GM18520 (cell line): ENCODE data around the gene FAAH2.
"Not testable (repeated sequence)": the region's sequence is repeated elsewhere in the genome, so short reads cannot be mapped to it uniquely, and the experiment has no call there.

ENCODE experiments used
- ATAC-seq: cut with Tn5 transposase; IDR thresholded peaks from one replicate; pipeline ENCODE4 v1.9.1; 2021; ENCODE audit not compliant: unreplicated experiment

Gene FAAH2

GRCh38 chrX:57380026-57380796 lies 93.7 kb downstream of the FAAH2 start:
- ATAC-seq, result peak; percentile 80

- ATAC-seq, result not testable (repeated sequence)
Observed at GRCh38 chrX:57394162-57394561, 107.7 kb downstream of the FAAH2 start.

DNA sequence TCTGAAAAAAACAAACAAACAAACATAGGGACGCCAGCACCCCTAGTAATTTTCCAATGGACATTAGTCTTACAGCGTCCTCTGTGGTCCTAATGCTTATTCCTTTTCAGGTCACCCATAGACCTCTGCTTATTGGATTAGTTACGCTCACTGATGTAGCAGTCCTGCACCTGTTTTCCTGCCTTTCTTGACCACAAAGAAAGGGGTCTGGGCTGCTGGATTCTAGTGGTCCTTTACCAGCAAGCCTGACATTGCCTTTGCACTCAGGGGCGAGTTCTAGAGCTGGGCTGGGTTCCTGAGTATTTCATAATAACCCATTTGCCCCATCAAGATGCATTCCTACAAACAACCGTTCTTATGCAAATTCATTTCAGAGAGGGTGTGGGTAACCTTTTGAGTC lies 116.7 kb downstream of the FAAH2 start:
- ATAC-seq, result not testable (repeated sequence)

DNA sequence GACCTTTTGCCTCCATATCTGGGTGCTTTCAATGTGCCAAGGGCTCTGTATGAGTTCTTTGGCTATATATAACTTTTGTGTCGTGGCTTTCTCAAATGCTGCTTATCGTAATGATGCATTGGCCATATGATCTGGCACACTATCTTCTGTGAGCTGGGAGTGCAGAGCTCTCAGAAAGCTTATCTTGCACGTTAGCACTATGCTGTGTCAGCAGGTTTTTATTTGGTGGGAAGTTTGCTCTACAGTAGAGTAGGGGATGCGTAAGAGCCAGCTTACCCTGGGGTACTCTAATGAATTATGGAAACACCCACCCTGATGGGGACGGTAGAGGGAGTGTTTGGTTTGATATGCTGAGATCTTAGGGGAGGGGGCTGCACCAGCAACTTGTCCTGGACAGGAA lies 119.6 kb downstream of the FAAH2 start:
- ATAC-seq, result no peak

DNA sequence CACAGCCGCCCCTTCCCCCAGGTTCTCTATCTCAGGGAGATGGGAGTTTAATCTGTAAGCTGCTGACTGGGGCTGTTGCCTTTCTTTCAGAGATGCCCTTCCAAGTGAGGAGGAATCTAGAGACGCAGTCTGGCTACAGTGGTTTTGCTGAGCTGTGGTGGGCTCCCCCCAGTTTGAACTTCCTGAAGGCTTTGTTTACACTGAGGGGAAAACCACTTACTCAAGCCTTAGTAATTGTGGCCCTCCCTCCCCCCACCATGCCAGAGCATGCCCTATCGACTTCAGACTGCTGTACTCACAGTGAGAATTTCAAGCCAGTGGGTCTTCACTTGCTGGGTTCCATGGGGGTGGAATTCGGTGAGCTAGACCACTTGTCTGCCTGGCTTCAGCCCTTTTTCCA lies 131.3 kb downstream of the FAAH2 start:
- no peak for ATAC-seq

GRCh38 chrX:57422289-57422688 lies 135.8 kb downstream of the FAAH2 start:
- no peak for ATAC-seq

DNA sequence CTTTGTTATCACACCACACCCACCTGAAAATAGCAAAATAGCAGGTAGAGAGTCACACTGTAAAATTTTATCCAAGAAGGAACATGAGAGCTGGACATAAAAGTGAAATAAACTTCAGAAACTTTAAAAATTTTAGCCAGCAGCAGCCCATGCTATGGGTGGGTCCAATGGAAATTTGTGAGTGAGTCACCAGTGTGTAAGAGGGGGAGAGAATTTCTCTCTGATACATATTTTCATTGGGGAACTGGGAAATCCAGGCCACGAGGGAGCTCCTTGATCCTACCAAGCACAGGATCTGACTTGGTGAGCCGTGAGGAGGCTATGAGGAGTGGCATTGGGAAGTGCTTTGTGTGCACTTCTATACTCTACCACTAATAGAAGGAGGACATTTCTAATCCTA lies 136.3 kb downstream of the FAAH2 start:
- ATAC-seq, result no peak

GRCh38 chrX:57445076-57445475 lies 158.6 kb downstream of the FAAH2 start:
- no peak for ATAC-seq

- no peak for ATAC-seq
Observed at GRCh38 chrX:57445832-57446231, 159.3 kb downstream of the FAAH2 start.

GRCh38 chrX:57447856-57448255 lies 161.3 kb downstream of the FAAH2 start:
- no peak for ATAC-seq

DNA sequence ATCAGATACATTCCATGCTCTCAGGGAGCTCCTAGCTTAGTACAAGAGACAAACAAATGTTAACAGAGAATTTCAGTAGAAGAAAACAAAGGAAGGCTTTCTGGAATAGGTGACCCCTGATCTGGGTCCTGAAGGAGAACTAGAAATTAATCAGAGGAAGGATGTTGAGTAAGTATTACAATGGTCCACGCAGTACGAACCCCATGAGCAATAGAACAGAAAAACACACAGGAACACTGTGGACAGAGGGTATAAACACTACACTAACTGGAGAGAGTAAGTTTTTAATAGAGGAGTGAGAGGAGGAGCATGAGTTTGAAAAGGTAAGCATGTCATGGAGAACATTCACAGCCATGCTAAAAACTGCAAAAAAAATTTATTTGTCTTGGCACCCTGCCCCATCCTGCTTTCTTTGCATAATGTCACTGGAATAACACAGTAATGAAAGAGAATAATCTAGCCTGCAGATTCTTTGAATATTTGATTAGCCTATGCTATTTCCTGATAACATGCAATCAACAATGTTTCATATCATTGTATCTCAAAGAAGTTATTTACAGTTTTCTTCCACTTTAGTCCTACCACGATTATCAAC lies 165.0 kb downstream of the FAAH2 start:
- ATAC-seq, result no peak

DNA sequence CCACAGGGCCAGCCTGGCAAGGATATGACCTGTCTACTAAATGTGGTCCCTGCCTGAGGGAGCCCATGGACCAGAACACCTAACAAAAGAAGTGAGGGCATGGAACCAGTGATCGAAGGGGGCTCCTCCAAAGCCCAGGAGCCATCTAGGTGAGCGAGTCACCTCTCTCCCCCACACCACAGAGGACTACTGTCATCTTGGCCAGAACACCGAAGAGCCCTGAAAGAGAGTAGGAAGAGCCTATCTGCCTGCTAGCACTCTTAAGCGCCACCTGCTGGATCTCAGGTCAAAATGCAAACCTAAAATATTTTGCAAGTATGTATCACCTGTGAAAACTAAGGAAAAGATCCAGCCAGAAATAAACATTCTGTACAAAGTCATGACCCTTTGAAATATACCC lies 167.4 kb downstream of the FAAH2 start:
- ATAC-seq, result no peak

- ATAC-seq, result no peak
Observed at GRCh38 chrX:57481514-57481913, 195.0 kb downstream of the FAAH2 start.

GRCh38 chrX:57516491-57516890 lies 230.0 kb downstream of the FAAH2 start:
- no peak for ATAC-seq

DNA sequence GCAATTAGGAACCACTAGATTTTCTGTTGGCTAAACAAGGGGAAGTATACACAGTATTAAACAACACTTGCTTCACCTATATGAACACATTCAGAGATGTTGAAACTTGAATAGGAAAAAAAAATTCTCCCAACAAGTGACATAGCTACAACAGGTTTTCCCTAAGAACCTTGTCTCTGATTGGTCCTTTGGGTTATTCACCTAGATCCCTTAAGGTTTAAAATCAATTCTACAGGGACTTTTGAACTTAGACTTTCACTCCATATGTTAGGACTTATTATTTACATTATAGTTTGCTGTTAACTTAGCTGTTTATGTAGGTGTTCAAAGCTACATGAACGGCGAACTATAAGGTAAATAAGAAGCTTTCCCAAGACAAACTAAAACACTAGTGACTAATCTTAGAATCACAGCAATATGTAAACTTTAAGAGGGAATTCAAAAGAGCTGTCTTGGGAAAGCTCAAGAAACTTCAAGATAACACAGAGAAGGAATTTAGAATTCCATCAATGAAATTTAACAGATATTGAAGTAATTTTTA lies 233.1 kb downstream of the FAAH2 start:
- ATAC-seq, result no peak

DNA sequence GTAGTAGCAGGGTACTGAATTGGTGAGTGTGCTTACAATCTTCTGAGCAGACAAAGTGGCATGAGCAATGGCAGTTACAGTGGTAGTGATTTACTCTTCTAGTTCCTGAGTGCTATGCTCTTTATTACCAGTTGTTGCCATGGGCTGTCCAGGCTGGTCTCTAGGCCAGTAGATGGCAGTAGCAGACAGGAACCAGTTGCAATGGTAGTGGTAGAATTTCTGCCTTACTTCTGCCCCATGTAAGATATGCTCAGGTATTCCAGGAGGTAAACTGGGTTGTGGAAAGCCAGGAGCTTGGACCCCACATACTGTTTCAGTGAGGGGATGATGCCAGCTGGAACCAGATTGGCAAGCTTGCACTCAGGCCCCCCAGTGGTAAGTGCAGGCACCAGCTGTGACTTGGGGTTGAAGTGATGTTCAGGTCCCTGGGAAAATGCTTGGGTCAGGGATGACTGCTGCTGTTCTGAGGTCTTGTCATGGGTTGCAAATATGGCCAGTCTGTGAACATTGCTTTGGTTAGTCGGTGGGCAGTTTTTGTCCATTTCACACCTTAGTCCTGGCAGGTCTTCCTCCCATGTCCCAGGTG lies 242.3 kb downstream of the FAAH2 start:
- no peak for ATAC-seq
